Keratinocyte (primary cell): ENCODE measurements around the gene BAG1. TPM values are rescaled to one million over a fixed set of nuclear protein-coding genes. Genes with fewer than 3 reads are reported as not detected.

Source experiments
- DNase-seq: peaks from one replicate; pipeline ENCODE4 v3.0.0-alpha.2; 2011; ENCODE audit warnings: low read depth, missing footprints, low spot score
- FAIRE-seq: peaks from 2 replicates; lab custom pipeline; 2011; peaks lifted over from hg19 to GRCh38; lab: Jason Lieb, UNC
- H2AFZ ChIP-seq: 2 replicates; pipeline ENCODE4 v1.6.0; 2012; ENCODE audit warnings: low read length, control low read depth, inconsistent platforms; ENCODE audit not compliant: control insufficient read depth
- H3K27ac ChIP-seq: 2 replicates; pipeline ENCODE4 v1.5.1; 2011; ENCODE audit warnings: low read length; ENCODE audit not compliant: control insufficient read depth, insufficient read depth
- H3K27me3 ChIP-seq: 3 replicates; pipeline ENCODE4 v1.6.0; 2011; ENCODE audit warnings: low read length; ENCODE audit not compliant: control insufficient read depth, insufficient read depth; ENCODE audit errors: extremely low read depth
- H3K36me3 ChIP-seq, 2 experiments: 2 replicates in 1 of 2; 3 replicates in 1 of 2; pipeline ENCODE4 v1.5.1; 2011; ENCODE audit warnings: low read length in 2 of 2, mild to moderate bottlenecking in 1 of 2; ENCODE audit not compliant: control insufficient read depth in 2 of 2, insufficient read depth in 2 of 2; ENCODE audit errors: extremely low read depth in 1 of 2
- H3K4me1 ChIP-seq: 3 replicates; pipeline ENCODE4 v1.5.1; 2011; ENCODE audit warnings: low read length; ENCODE audit not compliant: control insufficient read depth, insufficient read depth; ENCODE audit errors: extremely low read depth
- H3K4me2 ChIP-seq: 3 replicates; pipeline ENCODE4 v1.6.0; 2011; ENCODE audit warnings: low read depth, low read length; ENCODE audit not compliant: control insufficient read depth, insufficient read depth; ENCODE audit errors: extremely low read depth
- H3K4me3 ChIP-seq, 3 experiments: fragments of 200-600 bp in 1 of 3; sonication (generic) in 1 of 3; 2 replicates in 2 of 3; 3 replicates in 1 of 3; pipeline ENCODE4 v1.5.1; 2011 to 2016; ENCODE audit warnings: low read length in 3 of 3, mild to moderate bottlenecking in 3 of 3, control low read depth in 2 of 3, inconsistent platforms in 1 of 3, low read depth in 1 of 3, mixed read lengths in 1 of 3, mixed run types in 1 of 3, moderate library complexity in 1 of 3; ENCODE audit not compliant: control insufficient read depth in 2 of 3, insufficient read depth in 2 of 3; ENCODE audit errors: extremely low read depth in 1 of 3
- H3K79me2 ChIP-seq: 2 replicates; pipeline ENCODE4 v1.6.0; 2012; ENCODE audit warnings: low read length; ENCODE audit not compliant: control insufficient read depth, insufficient read depth
- H3K9ac ChIP-seq: 3 replicates; pipeline ENCODE4 v1.6.0; 2011; ENCODE audit warnings: low read length; ENCODE audit not compliant: control insufficient read depth, insufficient read depth; ENCODE audit errors: extremely low read depth
- H3K9me1 ChIP-seq: 3 replicates; pipeline ENCODE4 v1.6.0; 2011; ENCODE audit warnings: low read length; ENCODE audit not compliant: control insufficient read depth, insufficient read depth; ENCODE audit errors: extremely low read depth
- H3K9me3 ChIP-seq: 2 replicates; pipeline ENCODE4 v1.5.1; 2012; ENCODE audit warnings: low read depth, low read length; ENCODE audit not compliant: control insufficient read depth
- H4K20me1 ChIP-seq: 3 replicates; pipeline ENCODE4 v1.6.0; 2011; ENCODE audit warnings: low read length; ENCODE audit not compliant: control insufficient read depth, insufficient read depth; ENCODE audit errors: extremely low read depth
- EZH2 ChIP-seq: IDR thresholded peaks from one replicate; pipeline ENCODE4 v1.6.1; 2012; ENCODE audit warnings: inconsistent platforms, mild to moderate bottlenecking, low read length, moderate library complexity
- dilution Hi-C: fragments of 300-500 bp; cut with MboI; formaldehyde crosslinking; loops from one replicate; pipeline ENCODE4 v1.7.0; 2020; ENCODE audit warnings: low sequenced_read_pairs; ENCODE audit not compliant: extremely low pct_ligation_motif_present
- polyA plus RNA-seq, 5 experiments: library from polyadenylated mRNA; depleted of rRNA in 3 of 5; stranded (reverse) in 3 of 5; stranded (forward) in 1 of 5; unstranded in 1 of 5; fragments of >200 nt; gene quantifications; 1 replicate in 1 of 5; 2 replicates in 3 of 5; 3 replicates in 1 of 5; pipeline versions ENCODE4 v1.2.1 to v1.2.3, GENCODE V29; 2011 to 2012; ENCODE audit warnings: missing spikeins in 2 of 5, low read depth in 1 of 5, low replicate concordance in 1 of 5
- TF ChIP-seq, protein P1 (sequence below), 3 experiments: IDR thresholded peaks in 1 of 3; conservative IDR thresholded peaks in 1 of 3; optimal IDR thresholded peaks in 1 of 3; 2 replicates in 2 of 3; 3 replicates in 1 of 3; pipeline versions ENCODE3 to v1.5.1; 2011; ENCODE audit warnings: low read length in 3 of 3, mild to moderate bottlenecking in 3 of 3, moderate library complexity in 2 of 3, control low read depth in 1 of 3, inconsistent platforms in 1 of 3; ENCODE audit not compliant: insufficient read depth in 2 of 3; ENCODE audit errors: extremely low read depth in 1 of 3

The BAG1 gene
- polyA plus RNA-seq, 1 donor (not counting 4 experiments of a cell fraction or from before 2014, with no cell fraction given), result 30.1 TPM

DNA sequence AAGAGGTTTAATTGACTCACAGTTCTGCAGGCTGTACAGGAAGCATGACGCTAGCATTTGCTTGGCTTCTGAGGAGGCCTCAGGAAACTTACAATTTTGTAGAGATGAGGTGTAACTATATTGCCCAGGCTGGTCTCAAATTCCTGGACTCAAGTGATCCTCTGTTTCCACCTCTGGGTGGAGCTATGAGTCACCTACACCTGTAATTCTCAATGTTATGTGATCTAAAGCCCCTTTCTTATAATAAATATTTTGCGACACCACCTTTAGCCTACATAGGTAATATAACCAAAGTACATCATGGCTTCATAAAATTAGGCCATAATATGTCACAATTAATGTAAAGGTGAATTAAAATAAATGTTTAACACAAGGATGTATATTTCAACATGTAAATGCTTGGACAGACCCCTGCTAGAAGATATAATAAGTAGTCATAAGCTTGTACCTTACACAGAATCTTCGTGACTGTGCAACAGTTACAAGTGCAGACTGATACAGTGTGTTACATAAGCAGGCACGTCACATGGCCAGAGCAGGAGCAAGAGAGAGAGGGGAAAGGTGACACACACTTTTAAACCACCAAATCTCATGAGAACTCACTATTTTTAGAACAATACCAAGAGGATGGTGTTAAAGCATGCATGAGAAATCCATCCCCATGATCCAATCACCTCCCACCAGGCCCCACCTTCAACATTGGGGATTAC lies 54.3 kb downstream of the BAG1 start:
- no peaks in the 10 kb centered on the region for H3K36me3 ChIP-seq
- no peak overlapping the region for H3K9ac ChIP-seq
- H3K9me1 ChIP-seq, result no peaks in the 10 kb centered on the region
- no peaks in the 10 kb centered on the region for H3K27me3 ChIP-seq
- dilution Hi-C loops, result no loop called here
- H4K20me1 ChIP-seq, result no peaks in the 10 kb centered on the region
- no peak overlapping the region for H3K27ac ChIP-seq
- H3K9me3 ChIP-seq, result no peaks in the 10 kb centered on the region
- H3K4me2 ChIP-seq, result no peak overlapping the region
- TF ChIP-seq, protein P1, sequence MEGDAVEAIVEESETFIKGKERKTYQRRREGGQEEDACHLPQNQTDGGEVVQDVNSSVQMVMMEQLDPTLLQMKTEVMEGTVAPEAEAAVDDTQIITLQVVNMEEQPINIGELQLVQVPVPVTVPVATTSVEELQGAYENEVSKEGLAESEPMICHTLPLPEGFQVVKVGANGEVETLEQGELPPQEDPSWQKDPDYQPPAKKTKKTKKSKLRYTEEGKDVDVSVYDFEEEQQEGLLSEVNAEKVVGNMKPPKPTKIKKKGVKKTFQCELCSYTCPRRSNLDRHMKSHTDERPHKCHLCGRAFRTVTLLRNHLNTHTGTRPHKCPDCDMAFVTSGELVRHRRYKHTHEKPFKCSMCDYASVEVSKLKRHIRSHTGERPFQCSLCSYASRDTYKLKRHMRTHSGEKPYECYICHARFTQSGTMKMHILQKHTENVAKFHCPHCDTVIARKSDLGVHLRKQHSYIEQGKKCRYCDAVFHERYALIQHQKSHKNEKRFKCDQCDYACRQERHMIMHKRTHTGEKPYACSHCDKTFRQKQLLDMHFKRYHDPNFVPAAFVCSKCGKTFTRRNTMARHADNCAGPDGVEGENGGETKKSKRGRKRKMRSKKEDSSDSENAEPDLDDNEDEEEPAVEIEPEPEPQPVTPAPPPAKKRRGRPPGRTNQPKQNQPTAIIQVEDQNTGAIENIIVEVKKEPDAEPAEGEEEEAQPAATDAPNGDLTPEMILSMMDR (optimal IDR thresholded peaks at IDR 0.05 in 1 of 3, IDR thresholded peaks at IDR 0.05 in 1 of 3, conservative IDR thresholded peaks at IDR 0.05 in 1 of 3; ENCODE audit: extremely low read depth in 1 of 3, insufficient read depth in 2 of 3, low read length in 3 of 3), result no peak
- TF ChIP-seq EZH2, result no peak
- FAIRE-seq (no peak), DNase-seq (no peak)
- no peak overlapping the region for H2AFZ ChIP-seq
- no peaks in the 10 kb centered on the region for H3K79me2 ChIP-seq
- H3K4me3 ChIP-seq, result no peak overlapping the region
- peaks cover 15% of the 10 kb centered on the region for H3K4me1 ChIP-seq

DNA sequence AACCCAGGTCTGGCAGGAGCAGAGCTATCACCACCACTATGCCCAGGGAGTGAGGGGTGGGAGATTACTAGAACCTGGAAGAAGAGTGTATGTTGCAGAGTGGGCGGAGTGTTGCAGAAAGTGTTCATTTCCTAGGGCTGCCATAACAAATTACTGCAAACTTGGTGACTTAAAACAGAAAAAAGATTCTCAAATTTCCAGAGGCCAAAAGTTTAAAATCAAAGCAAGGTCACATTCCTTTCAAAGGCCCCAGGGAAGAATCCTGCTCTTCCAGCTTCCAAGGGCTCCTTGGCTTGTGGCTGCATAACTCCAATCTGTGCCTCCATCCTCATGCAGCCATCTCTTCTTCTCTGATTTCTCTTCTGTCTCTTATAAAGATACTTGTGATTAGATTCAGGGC lies 55.1 kb downstream of the BAG1 start:
- Histone ChIP-seq H3K9ac (no peak overlapping the region), H2AFZ (no peak overlapping the region), H3K79me2 (no peaks in the 10 kb centered on the region), H3K4me3 (no peak overlapping the region), H3K27ac (no peak overlapping the region), H4K20me1 (no peaks in the 10 kb centered on the region), H3K9me3 (no peaks in the 10 kb centered on the region), H3K36me3 (no peaks in the 10 kb centered on the region), H3K9me1 (no peaks in the 10 kb centered on the region), H3K4me2 (no peak overlapping the region), H3K27me3 (no peaks in the 10 kb centered on the region), H3K4me1 (peaks cover 15% of the 10 kb centered on the region)
- no peak for FAIRE-seq
- TF ChIP-seq, protein P1 (optimal IDR thresholded peaks at IDR 0.05 in 1 of 3, IDR thresholded peaks at IDR 0.05 in 1 of 3, conservative IDR thresholded peaks at IDR 0.05 in 1 of 3; ENCODE audit: extremely low read depth in 1 of 3, insufficient read depth in 2 of 3, low read length in 3 of 3), result no peak
- TF ChIP-seq EZH2, result no peak
- DNase-seq, result no peak
- dilution Hi-C loops, result no loop called here
